OCI-LY3 (cell line): Measurements from ENCODE around the gene GADD45G.

Experiments
- H2AFZ ChIP-seq: fragments of 200-600, 300-600 bp; shearing (Covaris generic); 2 replicates; pipeline ENCODE4 v1.6.0; 2014; ENCODE audit warnings: antibody characterized with exemption, low read depth, low read length
- H3K27ac ChIP-seq: fragments of 200-600, 300-600 bp; sonication (generic); 2 replicates; pipeline ENCODE4 v1.5.1; 2014; ENCODE audit warnings: mild to moderate bottlenecking, low read length, moderate library complexity, mixed read lengths
- H3K27me3 ChIP-seq: fragments of 200-600, 300-600 bp; sonication (generic); 2 replicates; pipeline ENCODE4 v1.6.1; 2014; ENCODE audit warnings: low read depth, low read length, mixed read lengths
- H3K36me3 ChIP-seq: fragments of 200-600, 300-600 bp; sonication (generic); replicated peaks from 2 replicates; pipeline ENCODE3; 2014; ENCODE audit warnings: low read depth, low read length, mixed read lengths
- H3K4me1 ChIP-seq: fragments of 300-600, 200-600 bp; sonication (generic); 2 replicates; pipeline ENCODE4 v1.6.1; 2014; ENCODE audit warnings: low read length, mixed read lengths
- H3K4me2 ChIP-seq: fragments of 200-600, 300-600 bp; sonication (generic); 2 replicates; pipeline ENCODE4 v1.6.1; 2014; ENCODE audit warnings: low read length, mixed read lengths
- H3K4me3 ChIP-seq: fragments of 300-600, 200-600 bp; sonication (generic); 2 replicates; pipeline ENCODE4 v1.5.1; 2014; ENCODE audit warnings: antibody characterized with exemption, mild to moderate bottlenecking, low read length, moderate library complexity
- H3K79me2 ChIP-seq: fragments of 300-600, 200-600 bp; shearing (Covaris generic); 2 replicates; pipeline ENCODE4 v1.6.1; 2014; ENCODE audit warnings: mild to moderate bottlenecking, low read length, mixed read lengths
- H3K9ac ChIP-seq: fragments of 300-600, 200-600 bp; shearing (Covaris generic); 2 replicates; pipeline ENCODE4 v1.6.0; 2014; ENCODE audit warnings: mild to moderate bottlenecking, low read length, moderate library complexity
- H3K9me3 ChIP-seq: fragments of 200-600, 300-600 bp; shearing (Covaris generic); 2 replicates; pipeline ENCODE4 v1.6.1; 2014; ENCODE audit warnings: low read length, mixed read lengths; ENCODE audit not compliant: insufficient read depth
- H4K20me1 ChIP-seq: fragments of 200-600, 300-600 bp; sonication (generic); 2 replicates; pipeline ENCODE4 v1.6.1; 2016; ENCODE audit warnings: low read length, mixed read lengths; ENCODE audit not compliant: insufficient read depth
- EZH2phosphoT487 ChIP-seq: fragments of 200-600 bp; shearing (Covaris generic); IDR thresholded peaks from 2 replicates; pipeline ENCODE4 v1.6.1; 2018; ENCODE audit warnings: antibody characterized with exemption, mixed run types, low read depth
- TF ChIP-seq, protein P1 (sequence below): fragments of 200-600, 300-600 bp; sonication (generic); IDR thresholded peaks from 2 replicates; pipeline ENCODE4 v1.5.1; 2014; ENCODE audit warnings: antibody characterized with exemption, low read length, low read depth

Gene GADD45G

DNA sequence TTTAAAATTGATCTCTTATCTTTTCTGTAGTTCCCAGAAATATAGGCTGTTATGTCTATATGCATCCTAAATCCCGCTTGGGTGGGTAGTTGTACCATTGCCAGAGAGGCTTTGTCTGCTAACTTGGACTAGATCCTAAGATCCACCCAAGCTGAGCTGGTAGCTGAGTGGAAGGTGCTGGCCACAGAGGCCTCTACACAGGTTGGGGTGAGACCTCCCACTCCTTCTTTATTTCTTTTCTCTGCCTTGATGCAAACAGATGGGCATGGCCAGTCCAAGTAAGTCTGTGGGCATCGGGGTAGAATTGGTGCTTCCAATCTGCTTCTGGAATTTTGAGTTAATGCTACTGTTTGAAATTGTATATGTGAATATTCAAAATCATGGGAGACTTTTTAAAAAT lies 14.4 kb upstream of the GADD45G start:
- H3K36me3 ChIP-seq = no peaks in the 10 kb centered on the region
- no peak overlapping the region for H2AFZ ChIP-seq
- no peak overlapping the region for H3K4me2 ChIP-seq
- TF ChIP-seq, protein P1, sequence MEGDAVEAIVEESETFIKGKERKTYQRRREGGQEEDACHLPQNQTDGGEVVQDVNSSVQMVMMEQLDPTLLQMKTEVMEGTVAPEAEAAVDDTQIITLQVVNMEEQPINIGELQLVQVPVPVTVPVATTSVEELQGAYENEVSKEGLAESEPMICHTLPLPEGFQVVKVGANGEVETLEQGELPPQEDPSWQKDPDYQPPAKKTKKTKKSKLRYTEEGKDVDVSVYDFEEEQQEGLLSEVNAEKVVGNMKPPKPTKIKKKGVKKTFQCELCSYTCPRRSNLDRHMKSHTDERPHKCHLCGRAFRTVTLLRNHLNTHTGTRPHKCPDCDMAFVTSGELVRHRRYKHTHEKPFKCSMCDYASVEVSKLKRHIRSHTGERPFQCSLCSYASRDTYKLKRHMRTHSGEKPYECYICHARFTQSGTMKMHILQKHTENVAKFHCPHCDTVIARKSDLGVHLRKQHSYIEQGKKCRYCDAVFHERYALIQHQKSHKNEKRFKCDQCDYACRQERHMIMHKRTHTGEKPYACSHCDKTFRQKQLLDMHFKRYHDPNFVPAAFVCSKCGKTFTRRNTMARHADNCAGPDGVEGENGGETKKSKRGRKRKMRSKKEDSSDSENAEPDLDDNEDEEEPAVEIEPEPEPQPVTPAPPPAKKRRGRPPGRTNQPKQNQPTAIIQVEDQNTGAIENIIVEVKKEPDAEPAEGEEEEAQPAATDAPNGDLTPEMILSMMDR = no peak
- TF ChIP-seq EZH2phosphoT487 = no peak
- H4K20me1 ChIP-seq = no peaks in the 10 kb centered on the region
- H3K4me3 ChIP-seq = no peak overlapping the region
- H3K27me3 ChIP-seq = peaks cover 40% of the 10 kb centered on the region
- no peak overlapping the region for H3K27ac ChIP-seq
- no peaks in the 10 kb centered on the region for H3K4me1 ChIP-seq
- H3K9me3 ChIP-seq = no peaks in the 10 kb centered on the region
- no peak overlapping the region for H3K9ac ChIP-seq
- no peaks in the 10 kb centered on the region for H3K79me2 ChIP-seq

DNA sequence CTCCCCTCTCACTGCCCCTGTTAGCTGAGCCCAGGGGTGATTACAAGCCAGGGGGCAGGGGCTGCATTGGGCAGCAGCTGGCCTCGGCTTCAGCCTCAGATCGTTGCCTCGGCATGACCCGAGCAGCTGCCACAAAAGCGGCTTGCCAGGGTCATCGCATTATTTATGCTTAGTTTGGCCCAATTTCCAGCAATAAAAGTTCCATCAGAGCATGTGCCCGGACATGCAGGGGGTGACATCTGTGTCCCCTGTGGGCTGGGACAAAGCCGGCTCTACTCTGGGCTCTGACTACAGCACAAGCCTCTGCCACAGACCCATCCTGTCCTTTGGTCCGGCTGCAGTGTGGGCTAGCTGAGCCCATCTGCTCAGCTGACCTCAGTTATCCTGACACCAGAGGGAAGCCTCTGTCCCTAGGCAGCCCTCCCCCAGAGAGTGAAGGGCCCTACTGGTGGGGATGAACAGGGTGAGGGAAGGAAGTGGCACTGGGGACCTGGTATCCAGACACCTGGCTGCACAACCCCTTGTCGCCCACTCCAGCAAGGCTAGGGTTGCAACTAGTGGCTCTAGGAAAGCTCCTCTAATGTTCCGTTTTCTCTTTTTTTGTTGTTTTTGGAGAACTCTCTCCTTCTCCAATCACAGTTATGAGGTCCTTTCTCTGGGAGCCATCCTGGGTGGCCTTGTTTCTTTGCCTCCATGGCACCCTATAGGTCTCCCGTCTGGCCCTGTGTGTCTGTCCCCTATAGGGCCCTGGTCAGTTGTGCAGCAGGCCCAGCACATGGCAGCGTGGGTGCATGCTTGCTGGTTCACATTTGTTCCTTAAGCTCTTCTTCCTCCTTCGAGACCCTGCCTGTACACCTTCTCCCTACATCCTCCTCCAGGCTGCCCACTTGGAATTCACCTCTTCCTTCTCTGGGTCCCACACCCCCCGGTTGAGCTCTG lies 13.3 kb upstream of the GADD45G start:
- no peaks in the 10 kb centered on the region for H3K9me3 ChIP-seq
- no peaks in the 10 kb centered on the region for H3K4me1 ChIP-seq
- H3K79me2 ChIP-seq = no peaks in the 10 kb centered on the region
- H4K20me1 ChIP-seq = no peaks in the 10 kb centered on the region
- peaks cover 41% of the 10 kb centered on the region for H3K27me3 ChIP-seq
- H3K27ac ChIP-seq = no peak overlapping the region
- H3K4me2 ChIP-seq = no peak overlapping the region
- no peak overlapping the region for H3K4me3 ChIP-seq
- TF ChIP-seq EZH2phosphoT487 = no peak
- TF ChIP-seq, protein P1 = no peak
- no peak overlapping the region for H3K9ac ChIP-seq
- H3K36me3 ChIP-seq = no peaks in the 10 kb centered on the region
- no peak overlapping the region for H2AFZ ChIP-seq

DNA sequence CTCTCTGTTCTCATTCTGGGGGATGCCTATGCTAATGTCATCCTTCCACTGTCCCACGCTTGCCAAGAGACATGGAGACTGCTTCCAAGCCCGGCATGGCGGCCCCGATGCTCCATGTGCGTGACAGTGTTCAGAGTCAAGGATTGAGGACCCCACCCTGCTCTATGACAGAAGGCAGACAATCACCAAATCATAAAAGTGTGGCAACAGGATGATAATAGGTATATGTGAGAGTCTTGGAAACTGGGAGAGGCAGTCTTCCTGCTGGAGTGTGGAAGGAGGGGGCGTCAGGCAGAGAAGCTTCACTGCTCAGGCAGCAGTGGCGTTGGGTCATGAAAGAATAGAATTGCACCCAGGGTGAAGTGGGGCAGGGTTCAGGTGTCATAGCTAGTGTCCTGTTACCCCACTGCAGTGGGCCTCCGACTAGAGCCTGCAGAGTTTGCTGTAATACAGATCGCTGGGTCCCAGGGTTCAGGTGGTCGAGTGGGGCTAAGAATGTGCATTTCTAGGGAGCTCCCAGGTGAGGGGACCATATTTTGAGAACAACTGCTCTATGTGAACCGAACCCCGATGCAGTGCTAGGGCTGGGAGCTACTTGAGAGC lies 12.5 kb upstream of the GADD45G start:
- H3K27me3 ChIP-seq = peaks cover 41% of the 10 kb centered on the region
- H2AFZ ChIP-seq = no peak overlapping the region
- H3K4me3 ChIP-seq = no peak overlapping the region
- no peaks in the 10 kb centered on the region for H3K36me3 ChIP-seq
- no peaks in the 10 kb centered on the region for H3K79me2 ChIP-seq
- no peak overlapping the region for H3K27ac ChIP-seq
- H3K9ac ChIP-seq = no peak overlapping the region
- no peak for TF ChIP-seq EZH2phosphoT487
- TF ChIP-seq, protein P1 = no peak
- no peaks in the 10 kb centered on the region for H4K20me1 ChIP-seq
- no peak overlapping the region for H3K4me2 ChIP-seq
- no peaks in the 10 kb centered on the region for H3K9me3 ChIP-seq
- no peaks in the 10 kb centered on the region for H3K4me1 ChIP-seq

DNA sequence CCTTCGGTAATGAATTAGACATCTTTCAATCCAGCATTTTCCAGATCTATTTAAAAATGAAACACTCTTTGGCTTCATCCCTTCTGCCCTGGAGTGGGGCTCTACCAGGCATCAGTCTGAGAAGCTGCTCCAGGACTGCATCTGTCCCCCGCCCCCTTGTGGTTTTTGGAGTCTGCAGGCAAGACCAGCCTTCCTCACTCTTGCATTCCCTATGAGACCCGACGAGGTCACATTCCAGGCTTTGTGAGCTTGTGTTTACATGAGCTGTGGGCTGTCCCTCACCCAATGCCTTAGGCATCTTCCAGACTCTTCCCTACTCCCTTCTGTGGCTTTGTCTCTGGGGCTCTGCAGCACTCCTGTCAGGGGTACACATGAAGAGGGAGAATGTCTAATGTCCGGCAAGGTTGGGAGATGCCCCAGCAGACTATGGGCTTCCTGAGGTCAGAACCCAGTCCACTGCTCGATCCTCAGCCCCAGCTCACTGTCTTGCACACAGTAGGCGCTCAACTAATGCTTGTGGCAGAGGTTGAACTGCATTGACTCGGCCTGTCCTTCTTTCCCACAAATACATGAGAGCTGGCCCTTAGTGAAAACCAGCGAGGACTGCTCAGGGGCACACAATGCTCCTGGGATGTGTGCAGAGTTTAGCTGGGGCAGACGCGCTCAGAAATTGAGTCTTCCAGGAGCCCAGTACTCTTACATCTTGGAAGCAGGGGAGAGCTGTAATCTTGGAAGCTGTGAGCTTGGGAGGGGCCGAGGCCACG lies 11.7 kb upstream of the GADD45G start:
- Histone ChIP-seq H3K79me2 (no peaks in the 10 kb centered on the region), H3K4me3 (no peak overlapping the region), H3K9ac (no peak overlapping the region), H4K20me1 (no peaks in the 10 kb centered on the region), H3K9me3 (no peaks in the 10 kb centered on the region), H3K4me2 (peak overlapping the region; percentile 54), H3K27me3 (peaks cover 41% of the 10 kb centered on the region), H3K4me1 (no peaks in the 10 kb centered on the region), H2AFZ (peak overlapping the region; percentile 52; the same call in 1 of the 2 replicates), H3K27ac (no peak overlapping the region), H3K36me3 (no peaks in the 10 kb centered on the region)
- TF ChIP-seq, protein P1 = no peak
- no peak for TF ChIP-seq EZH2phosphoT487
